ENCODE results near the gene DAPK3.

GRCh38 chr19:3914199-3914598 lies 56.7 kb downstream of the DAPK3 start:
- TF ChIP-seq, protein P1, sequence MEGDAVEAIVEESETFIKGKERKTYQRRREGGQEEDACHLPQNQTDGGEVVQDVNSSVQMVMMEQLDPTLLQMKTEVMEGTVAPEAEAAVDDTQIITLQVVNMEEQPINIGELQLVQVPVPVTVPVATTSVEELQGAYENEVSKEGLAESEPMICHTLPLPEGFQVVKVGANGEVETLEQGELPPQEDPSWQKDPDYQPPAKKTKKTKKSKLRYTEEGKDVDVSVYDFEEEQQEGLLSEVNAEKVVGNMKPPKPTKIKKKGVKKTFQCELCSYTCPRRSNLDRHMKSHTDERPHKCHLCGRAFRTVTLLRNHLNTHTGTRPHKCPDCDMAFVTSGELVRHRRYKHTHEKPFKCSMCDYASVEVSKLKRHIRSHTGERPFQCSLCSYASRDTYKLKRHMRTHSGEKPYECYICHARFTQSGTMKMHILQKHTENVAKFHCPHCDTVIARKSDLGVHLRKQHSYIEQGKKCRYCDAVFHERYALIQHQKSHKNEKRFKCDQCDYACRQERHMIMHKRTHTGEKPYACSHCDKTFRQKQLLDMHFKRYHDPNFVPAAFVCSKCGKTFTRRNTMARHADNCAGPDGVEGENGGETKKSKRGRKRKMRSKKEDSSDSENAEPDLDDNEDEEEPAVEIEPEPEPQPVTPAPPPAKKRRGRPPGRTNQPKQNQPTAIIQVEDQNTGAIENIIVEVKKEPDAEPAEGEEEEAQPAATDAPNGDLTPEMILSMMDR (IDR thresholded peaks at IDR 0.05; ENCODE audit: low read depth, low read length) = no peak
- no peak for TF ChIP-seq EZH2phosphoT487 (IDR thresholded peaks at IDR 0.05; ENCODE audit: low read depth)
